GM21367 (cell line): Measurements from ENCODE around the gene SGK2.
"Not testable (repeated sequence)": the region's sequence is repeated elsewhere in the genome, so short reads cannot be mapped to it uniquely, and the experiment has no call there.

ENCODE experiments used
- ATAC-seq: cut with Tn5 transposase; IDR thresholded peaks from one replicate; pipeline ENCODE4 v1.9.1; 2021; ENCODE audit not compliant: unreplicated experiment

The SGK2 gene

DNA sequence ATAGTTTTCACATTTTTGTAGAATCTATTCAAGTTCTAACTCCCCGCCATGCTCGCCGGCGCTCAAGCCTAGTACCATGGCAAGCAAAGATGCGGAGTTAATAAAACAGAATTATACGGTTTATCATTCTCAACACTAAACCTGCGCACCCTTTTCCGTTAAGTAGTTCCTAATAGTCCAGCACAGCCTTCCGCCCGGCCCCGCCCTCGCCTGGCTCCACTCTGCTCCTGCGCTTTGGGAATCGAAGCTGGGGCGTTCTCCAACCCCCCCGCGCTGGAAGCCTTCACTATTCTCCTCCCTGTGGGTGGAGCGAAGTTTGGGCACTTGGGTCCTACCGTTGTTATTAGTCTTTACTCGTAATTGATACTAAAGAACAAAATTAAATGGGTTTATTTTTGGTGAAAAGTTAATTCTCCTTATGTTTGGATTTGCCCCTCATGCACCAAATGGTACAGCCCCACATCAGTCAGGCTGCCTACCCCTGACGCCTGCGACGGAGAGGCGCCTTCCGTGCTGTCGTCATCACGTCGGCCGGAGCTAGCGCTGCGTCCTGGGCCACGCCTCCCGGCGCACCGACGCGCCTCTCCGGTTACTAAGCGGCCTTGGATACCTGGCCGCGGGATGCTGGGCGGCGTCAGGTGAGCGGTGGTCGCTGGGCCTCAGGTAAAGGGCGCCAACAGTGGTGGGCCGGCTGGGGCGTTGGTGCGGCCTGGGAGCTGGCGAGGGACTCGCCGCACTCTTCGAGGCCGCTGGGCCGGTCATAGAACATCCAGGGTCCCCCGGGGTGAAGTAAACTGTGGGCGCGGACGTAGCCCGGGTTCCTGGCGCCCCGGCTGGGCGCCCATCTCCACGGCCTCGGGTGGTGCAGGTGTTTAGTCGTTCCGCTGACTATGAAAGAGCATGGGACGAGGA lies 31.8 kb downstream of the SGK2 start, which contains the start of gene IFT52:
Gene IFT52 (plus strand): TSS at position 546 of the 912 bp plus-strand sequence. CDS start 3,762 bp downstream, outside the sequence.
- ATAC-seq: peak; percentile 95

DNA sequence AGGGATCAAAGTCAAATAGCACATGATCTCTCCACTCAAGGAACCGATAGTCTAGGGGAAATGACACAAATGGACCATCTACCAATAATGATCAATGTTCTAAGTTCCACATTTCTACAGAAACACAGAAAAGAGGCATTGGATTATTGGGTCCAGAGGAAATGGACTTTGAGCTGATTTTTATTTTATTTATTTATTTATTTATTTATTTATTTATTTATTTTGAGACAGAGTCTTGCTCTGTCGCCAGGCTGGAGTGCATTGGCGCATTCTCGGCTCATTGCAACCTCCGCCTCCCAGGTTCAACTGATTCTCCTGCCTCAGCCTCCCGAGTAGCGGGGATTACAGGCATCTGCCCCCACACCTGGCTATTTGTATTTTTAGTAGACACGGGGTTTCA lies 43.1 kb downstream of the SGK2 start:
- ATAC-seq: not testable (repeated sequence)

GRCh38 chr20:43603124-43603523 lies 44.3 kb downstream of the SGK2 start:
- ATAC-seq: no peak

DNA sequence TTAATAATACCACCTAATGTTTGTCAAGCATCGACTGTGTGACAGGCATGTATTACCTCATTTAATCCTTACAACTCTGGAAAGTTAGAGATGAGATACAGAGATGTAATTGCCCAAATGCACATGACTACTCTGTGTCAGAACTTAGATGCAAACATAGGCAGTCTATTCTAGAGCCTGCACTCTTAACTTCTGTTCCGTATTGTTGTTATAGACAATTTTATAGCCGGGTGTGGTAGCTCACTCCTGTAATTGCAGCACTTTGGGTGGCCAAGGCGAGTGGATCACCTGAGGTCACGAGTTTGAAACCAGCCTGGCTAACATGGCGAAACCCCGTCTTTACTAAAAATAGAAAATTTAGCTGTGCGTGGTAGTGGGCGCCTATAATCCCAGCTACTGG lies 46.9 kb downstream of the SGK2 start:
- ATAC-seq: no peak

- not testable (repeated sequence) for ATAC-seq
These were observed 48.5 kb downstream of the SGK2 start for GRCh38 chr20:43607278-43607677.

DNA sequence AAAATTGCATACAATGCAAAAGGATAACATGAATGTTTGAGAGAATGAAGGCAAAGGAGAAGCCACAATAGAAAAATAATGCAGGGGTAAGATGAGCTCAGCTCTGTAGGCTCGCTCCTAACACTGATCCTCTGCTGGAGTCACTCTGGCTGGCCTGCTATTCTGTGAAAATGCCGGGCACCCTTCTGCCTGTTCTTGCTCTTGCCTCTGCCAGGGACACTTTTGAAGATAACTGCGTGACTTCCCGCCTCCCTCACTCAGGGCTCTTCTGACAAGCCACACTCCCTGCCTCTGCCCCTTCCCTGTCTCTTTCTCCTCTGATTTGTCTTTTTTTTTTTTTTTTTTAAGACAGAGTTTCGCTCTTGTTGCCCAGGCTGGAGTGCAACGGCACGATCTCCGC lies 72.8 kb downstream of the SGK2 start:
- no peak for ATAC-seq
